K562 (cell line): Measurements from ENCODE around the gene TDO2. TPM values are rescaled to one million over a fixed set of nuclear protein-coding genes. Genes with fewer than 3 reads are reported as not detected.

Experiments
- ATAC-seq: fragments of 200-7000 bp; cut with Tn5 transposase; 3 replicates; pipeline ENCODE4 v1.9.1; 2020; ENCODE audit warnings: moderate library complexity
- BruUV-seq: library from RNA; stranded (reverse); fragments of 400-500 nt; replicated peaks from 2 replicates; lab custom pipeline; 2021; lab: Mats Ljungman, UMichigan
- CTCF ChIA-PET: fragments of 300-600 bp; formaldehyde crosslinking; extraction: SDS; loops from one replicate; lab custom pipeline; 2021; ENCODE audit warnings: low intra/inter-chr PET ratio; lab: Yijun Ruan, JAX
- POLR2A ChIA-PET: fragments of 300-600, 350-650 bp; sonication (Branson Sonifier 250); formaldehyde crosslinking; extraction: SDS; loops from one replicate; lab custom pipeline; 2021; ENCODE audit warnings: antibody characterized with exemption, inconsistent platforms; lab: Yijun Ruan, JAX
- DNase-seq, 4 experiments: peaks; one replicate each; pipeline versions ENCODE4 v3.0.0 to v3.0.0-alpha.2; 2011 to 2018; ENCODE audit warnings: low spot score in 3 of 4, mixed read lengths in 3 of 4; ENCODE audit errors: extremely low read depth in 1 of 4
- FAIRE-seq: peaks from 2 replicates; lab custom pipeline; 2011; peaks lifted over from hg19 to GRCh38; lab: Jason Lieb, UNC
- H2AFZ ChIP-seq: 2 replicates; pipeline ENCODE4 v1.6.0; 2011; ENCODE audit warnings: low read depth, low read length, control low read depth, inconsistent platforms
- H3K27ac ChIP-seq: fragments of 200-600 bp; 3 replicates; pipeline ENCODE4 v1.8.0; 2011; ENCODE audit warnings: low read depth, mild to moderate bottlenecking, control low read depth, inconsistent platforms, low read length, moderate library complexity, mixed read lengths; ENCODE audit errors: extremely low read depth
- H3K27me3 ChIP-seq, 2 experiments: fragments of 300-600 bp in 1 of 2; 2 replicates in 1 of 2; 3 replicates in 1 of 2; pipeline versions ENCODE4 v1.6.0 to v1.8.0; 2011; ENCODE audit warnings: inconsistent platforms in 2 of 2, low read length in 2 of 2, mild to moderate bottlenecking in 1 of 2, mixed read lengths in 1 of 2, moderate library complexity in 1 of 2; ENCODE audit not compliant: control insufficient read depth in 2 of 2, insufficient read depth in 2 of 2
- H3K36me3 ChIP-seq: fragments of 300-600 bp; 3 replicates; pipeline ENCODE4 v1.8.0; 2011; ENCODE audit warnings: mild to moderate bottlenecking, low read length, inconsistent platforms; ENCODE audit not compliant: control insufficient read depth, insufficient read depth
- H3K4me1 ChIP-seq, 2 experiments: fragments of 200-600 bp in 1 of 2; replicated peaks in 1 of 2; 2 replicates in 1 of 2; 3 replicates in 1 of 2; pipeline versions ENCODE4 v1.5.1 to v1.8.0; 2011; ENCODE audit warnings: inconsistent platforms in 2 of 2, low read length in 2 of 2, mild to moderate bottlenecking in 1 of 2, mixed read lengths in 1 of 2, moderate library complexity in 1 of 2; ENCODE audit not compliant: control insufficient read depth in 2 of 2, insufficient read depth in 2 of 2
- H3K4me2 ChIP-seq: 2 replicates; pipeline ENCODE4 v1.6.1; 2011; ENCODE audit warnings: low read length, control low read depth, inconsistent platforms, mixed read lengths; ENCODE audit not compliant: insufficient read depth
- H3K4me3 ChIP-seq: fragments of 200-600 bp; sonication (generic), shearing (Covaris generic); 2 replicates; pipeline ENCODE4 v1.5.1; 2016; ENCODE audit warnings: control low read depth, inconsistent platforms
- H3K79me2 ChIP-seq: fragments of 200-600 bp; 3 replicates; pipeline ENCODE4 v1.8.0; 2011; ENCODE audit warnings: low read length, inconsistent platforms; ENCODE audit not compliant: control insufficient read depth, insufficient read depth
- H3K9ac ChIP-seq, 2 experiments: 2 replicates each; pipeline versions ENCODE4 v1.6.0 to v1.6.1; 2011; ENCODE audit warnings: low read depth in 2 of 2, low read length in 2 of 2, control low read depth in 1 of 2, inconsistent platforms in 1 of 2, mild to moderate bottlenecking in 1 of 2, mixed read lengths in 1 of 2; ENCODE audit not compliant: insufficient read depth in 1 of 2
- H3K9me1 ChIP-seq: one replicate; pipeline ENCODE4 v1.6.0; 2011; ENCODE audit warnings: inconsistent platforms, mild to moderate bottlenecking, low read length, moderate library complexity; ENCODE audit not compliant: control insufficient read depth, insufficient read depth
- H3K9me3 ChIP-seq: replicated peaks from 2 replicates; pipeline ENCODE4 v1.5.1; 2011; ENCODE audit warnings: low read depth, low read length, inconsistent platforms; ENCODE audit not compliant: control insufficient read depth, insufficient read depth
- H4K20me1 ChIP-seq: replicated peaks from 2 replicates; pipeline ENCODE4 v1.6.1; 2011; ENCODE audit warnings: low read length, inconsistent platforms, mixed read lengths; ENCODE audit not compliant: control insufficient read depth, insufficient read depth
- EHMT2 ChIP-seq: fragments of 450-650 bp; IDR thresholded peaks from 2 replicates; pipeline ENCODE4 v1.6.1; 2018; ENCODE audit warnings: antibody characterized with exemption
- GABPA ChIP-seq: fragments of 200-800 bp; sonication (Bioruptor generic); conservative IDR thresholded peaks from 2 replicates; pipeline ENCODE4 v1.6.1; 2016; ENCODE audit warnings: low read depth, missing genetic modification characterization, missing compliant biosample characterization
- GABPB1 ChIP-seq: sonication (generic); formaldehyde crosslinking; IDR thresholded peaks from 2 replicates; pipeline ENCODE4 v1.8.0; 2022; ENCODE audit warnings: mild to moderate bottlenecking, missing genetic modification reagents
- GTF2B ChIP-seq: IDR thresholded peaks from 2 replicates; pipeline ENCODE4 v1.6.1; 2011; ENCODE audit not compliant: insufficient read length; ENCODE audit errors: extremely low read depth
- GTF2E2 ChIP-seq: fragments of 200-800 bp; sonication (Bioruptor generic); IDR thresholded peaks from 2 replicates; pipeline ENCODE4 v1.6.1; 2016; ENCODE audit warnings: missing genetic modification characterization, missing compliant biosample characterization
- NKRF ChIP-seq: fragments of 450-650 bp; IDR thresholded peaks from 2 replicates; pipeline ENCODE4 v1.6.1; 2016; ENCODE audit warnings: borderline replicate concordance
- PHTF2 ChIP-seq: fragments of 250-450 bp; sonication (Bioruptor Pico); IDR thresholded peaks from 2 replicates; pipeline ENCODE4 v1.5.0; 2021; ENCODE audit warnings: mild to moderate bottlenecking
- PML ChIP-seq: IDR thresholded peaks from 2 replicates; pipeline ENCODE4 v1.6.1; 2012; ENCODE audit warnings: low read length, inconsistent platforms
- SRSF3 ChIP-seq: fragments of 200-400 bp; formaldehyde crosslinking; IDR thresholded peaks from 2 replicates; pipeline ENCODE4 v1.6.1; 2016; ENCODE audit warnings: mild to moderate bottlenecking, low read length, moderate library complexity; ENCODE audit not compliant: insufficient read depth
- TSHZ1 ChIP-seq: fragments of 250-450 bp; sonication (Bioruptor Pico); IDR thresholded peaks from 2 replicates; pipeline ENCODE4 v1.4.0; 2020; ENCODE audit warnings: mild to moderate bottlenecking, moderate library complexity
- ZFP1 ChIP-seq: fragments of 450-650 bp; formaldehyde crosslinking; IDR thresholded peaks from 2 replicates; pipeline ENCODE4 v1.4.0; 2020; ENCODE audit warnings: mild to moderate bottlenecking, mixed read lengths
- ZNF395 ChIP-seq: fragments of 200-800 bp; sonication (Bioruptor generic); IDR thresholded peaks from 2 replicates; pipeline ENCODE4 v1.6.1; 2017; ENCODE audit warnings: missing genetic modification characterization, missing compliant biosample characterization
- ZNF639 ChIP-seq, 2 experiments: fragments of 200-800 bp in 1 of 2; sonication (Bioruptor generic) in 1 of 2; sonication (generic) in 1 of 2; formaldehyde crosslinking in 1 of 2; IDR thresholded peaks in 1 of 2; conservative IDR thresholded peaks in 1 of 2; 2 replicates each; pipeline versions ENCODE4 v1.5.0 to v1.6.1; 2016 to 2020; ENCODE audit warnings: missing compliant biosample characterization in 1 of 2, missing genetic modification characterization in 1 of 2, missing genetic modification reagents in 1 of 2
- WGBS: fragments of 100-300 bp; shearing (Covaris generic); methylation state at CpG from one replicate; pipeline ENCODE4 v1.1.6; 2016; ENCODE audit warnings: low coverage, mixed read lengths; ENCODE audit not compliant: insufficient coverage; ENCODE audit errors: missing lambda C conversion rate; 5-methylcytosine and 5-hydroxymethylcytosine counted together
- in situ Hi-C: fragments of 300-500 bp; cut with MboI; formaldehyde crosslinking; loops from 4 replicates; pipeline ENCODE4 v1.15.0; 2018; ENCODE audit warnings: inconsistent platforms, mixed read lengths
- intact Hi-C: fragments of 100-400 bp; cut with micrococcal nuclease; formaldehyde crosslinking; loops from 2 replicates; pipeline ENCODE4 v1.14.2; 2022
- polyA plus RNA-seq, 8 experiments: library from polyadenylated mRNA; depleted of rRNA in 4 of 8; stranded (reverse) in 5 of 8; unstranded in 3 of 8; fragments of >200 nt; fragmentation: Nextera tagmentation in 2 of 8; fragmentation: Illumina TruSeq in 1 of 8; extraction: Ambion mirVana in 2 of 8; extraction: Trizol in 1 of 8; gene quantifications; 2 replicates each; pipeline versions ENCODE4 v1.2.1 to v1.2.3, GENCODE V29; 2011 to 2014; ENCODE audit warnings: inconsistent platforms in 1 of 8, missing spikeins in 1 of 8
- total RNA-seq, 7 experiments: library from RNA; depleted of rRNA in 6 of 7; stranded (reverse); fragments of >200 nt in 6 of 7; fragmentation: Illumina TruSeq in 2 of 7; extraction: Trizol in 2 of 7; gene quantifications; 2 replicates each; pipeline versions ENCODE4 v1.2.1 to v1.2.3, GENCODE V29; 2011 to 2021; ENCODE audit warnings: low replicate concordance in 1 of 7

Gene TDO2
- total and polyA plus RNA-seq, 9 of the 15 experiments (the other 6 are each of a cell fraction or from before 2014, with no cell fraction given) = 0.09 to 0.65 (median 0.22) TPM; not detected in 2

GRCh38 chr4:155866177-155866576 lies 37.3 kb upstream of the TDO2 start, which contains the start of gene ASIC5:
ASIC5 (minus strand) TSS chr4:155866277; CDS start chr4:155866226, 51 bp downstream.
- H3K27me3 ChIP-seq = no peaks in the 10 kb centered on the region
- DNase-seq = no peak
- no peaks in the 10 kb centered on the region for H3K9me3 ChIP-seq
- intact Hi-C loops = no loop called here
- H3K4me1 ChIP-seq = no peaks in the 10 kb centered on the region
- H3K4me2 ChIP-seq = no peak within 1 kb of the TSS
- H3K79me2 ChIP-seq = no peaks in the 10 kb centered on the region
- H3K36me3 ChIP-seq = no peaks in the 10 kb centered on the region
- no peaks in the 10 kb centered on the region for H4K20me1 ChIP-seq
- H3K4me3 ChIP-seq = no peak within 1 kb of the TSS
- no peak for FAIRE-seq
- ChIA-PET POLR2A (no interaction called here), CTCF (no interaction called here)
- no peaks in the 10 kb centered on the region for H3K9me1 ChIP-seq
- H3K9ac ChIP-seq = no peak within 1 kb of the TSS
- WGBS = 0% methylated on average over 1 of the region's 1 CpG
- no peak within 1 kb of the TSS for H2AFZ ChIP-seq
- BruUV-seq = no TSS peak
- no peak for ATAC-seq
- H3K27ac ChIP-seq = no peak within 1 kb of the TSS
- in situ Hi-C loops = no loop called here
- TF ChIP-seq PHTF2 (CRISPR knock-in tag) = no peak
- TF ChIP-seq ZFP1 (CRISPR knock-in tag) = no peak
- TF ChIP-seq GABPB1 (CRISPR knock-in tag) = no peak
- TF ChIP-seq SRSF3 = no peak
- TF ChIP-seq NKRF = no peak
- TF ChIP-seq GTF2B = no peak
- TF ChIP-seq ZNF639 (CRISPR knock-in tag; conservative IDR thresholded peaks at IDR 0.05 in 1 of 2, IDR thresholded peaks at IDR 0.05 in 1 of 2) = no peak
- TF ChIP-seq TSHZ1 (CRISPR knock-in tag) = no peak
- no peak for TF ChIP-seq PML
- no peak for TF ChIP-seq EHMT2
- TF ChIP-seq GABPA (tag) = no peak
- no peak for TF ChIP-seq GTF2E2 (tag)
- no peak for TF ChIP-seq ZNF395
